K562 (cell line): Measurements from ENCODE around the gene ZBTB49. TPM values are rescaled to one million over a fixed set of nuclear protein-coding genes. Genes with fewer than 3 reads are reported as not detected.

ENCODE experiments used
- ATAC-seq: fragments of 200-7000 bp; cut with Tn5 transposase; 3 replicates; pipeline ENCODE4 v1.9.1; 2020; ENCODE audit warnings: moderate library complexity
- BruUV-seq: library from RNA; stranded (reverse); fragments of 400-500 nt; replicated peaks from 2 replicates; lab custom pipeline; 2021; lab: Mats Ljungman, UMichigan
- CTCF ChIA-PET: fragments of 300-600 bp; formaldehyde crosslinking; extraction: SDS; loops from one replicate; lab custom pipeline; 2021; ENCODE audit warnings: low intra/inter-chr PET ratio; lab: Yijun Ruan, JAX
- POLR2A ChIA-PET: fragments of 300-600, 350-650 bp; sonication (Branson Sonifier 250); formaldehyde crosslinking; extraction: SDS; loops from one replicate; lab custom pipeline; 2021; ENCODE audit warnings: antibody characterized with exemption, inconsistent platforms; lab: Yijun Ruan, JAX
- DNase-seq, 4 experiments: peaks; one replicate each; pipeline versions ENCODE4 v3.0.0 to v3.0.0-alpha.2; 2011 to 2018; ENCODE audit warnings: low spot score in 3 of 4, mixed read lengths in 3 of 4; ENCODE audit errors: extremely low read depth in 1 of 4
- FAIRE-seq: peaks from 2 replicates; lab custom pipeline; 2011; peaks lifted over from hg19 to GRCh38; lab: Jason Lieb, UNC
- H2AFZ ChIP-seq: 2 replicates; pipeline ENCODE4 v1.6.0; 2011; ENCODE audit warnings: low read depth, low read length, control low read depth, inconsistent platforms
- H3K27ac ChIP-seq: fragments of 200-600 bp; 3 replicates; pipeline ENCODE4 v1.8.0; 2011; ENCODE audit warnings: low read depth, mild to moderate bottlenecking, control low read depth, inconsistent platforms, low read length, moderate library complexity, mixed read lengths; ENCODE audit errors: extremely low read depth
- H3K27me3 ChIP-seq, 2 experiments: fragments of 300-600 bp in 1 of 2; 2 replicates in 1 of 2; 3 replicates in 1 of 2; pipeline versions ENCODE4 v1.6.0 to v1.8.0; 2011; ENCODE audit warnings: inconsistent platforms in 2 of 2, low read length in 2 of 2, mild to moderate bottlenecking in 1 of 2, mixed read lengths in 1 of 2, moderate library complexity in 1 of 2; ENCODE audit not compliant: control insufficient read depth in 2 of 2, insufficient read depth in 2 of 2
- H3K36me3 ChIP-seq: fragments of 300-600 bp; 3 replicates; pipeline ENCODE4 v1.8.0; 2011; ENCODE audit warnings: mild to moderate bottlenecking, low read length, inconsistent platforms; ENCODE audit not compliant: control insufficient read depth, insufficient read depth
- H3K4me1 ChIP-seq, 2 experiments: fragments of 200-600 bp in 1 of 2; replicated peaks in 1 of 2; 2 replicates in 1 of 2; 3 replicates in 1 of 2; pipeline versions ENCODE4 v1.5.1 to v1.8.0; 2011; ENCODE audit warnings: inconsistent platforms in 2 of 2, low read length in 2 of 2, mild to moderate bottlenecking in 1 of 2, mixed read lengths in 1 of 2, moderate library complexity in 1 of 2; ENCODE audit not compliant: control insufficient read depth in 2 of 2, insufficient read depth in 2 of 2
- H3K4me2 ChIP-seq: 2 replicates; pipeline ENCODE4 v1.6.1; 2011; ENCODE audit warnings: low read length, control low read depth, inconsistent platforms, mixed read lengths; ENCODE audit not compliant: insufficient read depth
- H3K4me3 ChIP-seq: fragments of 200-600 bp; sonication (generic), shearing (Covaris generic); 2 replicates; pipeline ENCODE4 v1.5.1; 2016; ENCODE audit warnings: control low read depth, inconsistent platforms
- H3K79me2 ChIP-seq: fragments of 200-600 bp; 3 replicates; pipeline ENCODE4 v1.8.0; 2011; ENCODE audit warnings: low read length, inconsistent platforms; ENCODE audit not compliant: control insufficient read depth, insufficient read depth
- H3K9ac ChIP-seq, 2 experiments: 2 replicates each; pipeline versions ENCODE4 v1.6.0 to v1.6.1; 2011; ENCODE audit warnings: low read depth in 2 of 2, low read length in 2 of 2, control low read depth in 1 of 2, inconsistent platforms in 1 of 2, mild to moderate bottlenecking in 1 of 2, mixed read lengths in 1 of 2; ENCODE audit not compliant: insufficient read depth in 1 of 2
- H3K9me1 ChIP-seq: one replicate; pipeline ENCODE4 v1.6.0; 2011; ENCODE audit warnings: inconsistent platforms, mild to moderate bottlenecking, low read length, moderate library complexity; ENCODE audit not compliant: control insufficient read depth, insufficient read depth
- H3K9me3 ChIP-seq: replicated peaks from 2 replicates; pipeline ENCODE4 v1.5.1; 2011; ENCODE audit warnings: low read depth, low read length, inconsistent platforms; ENCODE audit not compliant: control insufficient read depth, insufficient read depth
- H4K20me1 ChIP-seq: replicated peaks from 2 replicates; pipeline ENCODE4 v1.6.1; 2011; ENCODE audit warnings: low read length, inconsistent platforms, mixed read lengths; ENCODE audit not compliant: control insufficient read depth, insufficient read depth
- BRD4 ChIP-seq: fragments of 200-600 bp; sonication (generic); IDR thresholded peaks from 2 replicates; pipeline ENCODE4 v1.6.1; 2017; ENCODE audit warnings: inconsistent platforms
- HNRNPL ChIP-seq: fragments of 200-400 bp; formaldehyde crosslinking; IDR thresholded peaks from 2 replicates; pipeline ENCODE4 v1.6.1; 2017; ENCODE audit warnings: low read depth, mild to moderate bottlenecking, low read length
- HNRNPUL1 ChIP-seq: fragments of 200-400 bp; formaldehyde crosslinking; IDR thresholded peaks from 2 replicates; pipeline ENCODE4 v1.6.1; 2017; ENCODE audit warnings: low read length
- NELFE ChIP-seq: IDR thresholded peaks from 2 replicates; pipeline ENCODE4 v1.6.1; 2011; ENCODE audit warnings: mild to moderate bottlenecking; ENCODE audit not compliant: insufficient read depth, insufficient read length
- NFIC ChIP-seq: fragments of 450-650 bp; IDR thresholded peaks from 2 replicates; pipeline ENCODE4 v1.6.1; 2017; ENCODE audit warnings: mild to moderate bottlenecking, inconsistent platforms
- NR1H2 ChIP-seq: sonication (generic); formaldehyde crosslinking; IDR thresholded peaks from 2 replicates; pipeline ENCODE4 v1.4.0; 2020; ENCODE audit warnings: mild to moderate bottlenecking, missing genetic modification reagents
- RBFOX2 ChIP-seq: fragments of 200-400 bp; formaldehyde crosslinking; IDR thresholded peaks from 2 replicates; pipeline ENCODE4 v1.6.1; 2017; ENCODE audit warnings: low read depth, mild to moderate bottlenecking, low read length, moderate library complexity
- SAP30 ChIP-seq: fragments of 200-600 bp; sonication (generic); IDR thresholded peaks from 2 replicates; pipeline ENCODE4 v1.6.1; 2012; ENCODE audit warnings: borderline replicate concordance, low read depth, mild to moderate bottlenecking, moderate library complexity, low read length, control low read depth, inconsistent platforms; ENCODE audit not compliant: insufficient read depth, poor library complexity, severe bottlenecking
- STAT5A ChIP-seq: IDR thresholded peaks from 2 replicates; pipeline ENCODE4 v1.6.1; 2012; ENCODE audit warnings: low read length, inconsistent platforms, borderline replicate concordance
- TAF9B ChIP-seq: fragments of 450-650 bp; IDR thresholded peaks from 2 replicates; pipeline ENCODE4 v1.6.1; 2018; ENCODE audit warnings: mild to moderate bottlenecking; ENCODE audit not compliant: partially characterized antibody
- WGBS: fragments of 100-300 bp; shearing (Covaris generic); methylation state at CpG from one replicate; pipeline ENCODE4 v1.1.6; 2016; ENCODE audit warnings: low coverage, mixed read lengths; ENCODE audit not compliant: insufficient coverage; ENCODE audit errors: missing lambda C conversion rate; 5-methylcytosine and 5-hydroxymethylcytosine counted together
- in situ Hi-C: fragments of 300-500 bp; cut with MboI; formaldehyde crosslinking; loops from 4 replicates; pipeline ENCODE4 v1.15.0; 2018; ENCODE audit warnings: inconsistent platforms, mixed read lengths
- intact Hi-C: fragments of 100-400 bp; cut with micrococcal nuclease; formaldehyde crosslinking; loops from 2 replicates; pipeline ENCODE4 v1.14.2; 2022
- polyA plus RNA-seq, 8 experiments: library from polyadenylated mRNA; depleted of rRNA in 4 of 8; stranded (reverse) in 5 of 8; unstranded in 3 of 8; fragments of >200 nt; fragmentation: Nextera tagmentation in 2 of 8; fragmentation: Illumina TruSeq in 1 of 8; extraction: Ambion mirVana in 2 of 8; extraction: Trizol in 1 of 8; gene quantifications; 2 replicates each; pipeline versions ENCODE4 v1.2.1 to v1.2.3, GENCODE V29; 2011 to 2014; ENCODE audit warnings: inconsistent platforms in 1 of 8, missing spikeins in 1 of 8
- total RNA-seq, 7 experiments: library from RNA; depleted of rRNA in 6 of 7; stranded (reverse); fragments of >200 nt in 6 of 7; fragmentation: Illumina TruSeq in 2 of 7; extraction: Trizol in 2 of 7; gene quantifications; 2 replicates each; pipeline versions ENCODE4 v1.2.1 to v1.2.3, GENCODE V29; 2011 to 2021; ENCODE audit warnings: low replicate concordance in 1 of 7
- TF ChIP-seq, protein P1 (sequence below): fragments of 250-450 bp; sonication (Bioruptor Pico); IDR thresholded peaks from 2 replicates; pipeline ENCODE4 v1.4.0; 2020

ZBTB49 gene
- total and polyA plus RNA-seq, 9 of the 15 experiments (the other 6 are each of a cell fraction or from before 2014, with no cell fraction given) = 0.49 to 8.0 (median 4.2) TPM

DNA sequence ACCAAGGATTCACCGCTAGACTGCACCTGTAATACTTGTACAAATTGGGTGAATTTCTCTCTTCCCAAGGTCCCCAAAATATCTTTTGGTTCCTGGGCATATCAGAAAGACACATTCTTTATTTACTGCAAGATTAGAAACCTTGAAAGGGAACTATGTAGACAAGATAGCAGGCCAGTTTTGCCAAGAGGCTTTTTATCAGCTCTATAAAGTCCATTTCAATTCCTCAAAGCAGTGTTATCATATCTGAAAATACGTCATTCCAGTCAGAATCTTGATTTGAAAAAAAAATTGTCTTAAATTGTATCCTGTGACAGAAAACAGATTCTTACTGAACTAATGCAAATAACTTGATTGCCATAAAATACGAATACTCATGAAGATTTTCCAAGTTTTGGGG is 59.8 kb downstream of the ZBTB49 start (continued):
- TF ChIP-seq NFIC = no peak
- TF ChIP-seq HNRNPUL1 = no peak
- no peak for TF ChIP-seq NELFE

DNA sequence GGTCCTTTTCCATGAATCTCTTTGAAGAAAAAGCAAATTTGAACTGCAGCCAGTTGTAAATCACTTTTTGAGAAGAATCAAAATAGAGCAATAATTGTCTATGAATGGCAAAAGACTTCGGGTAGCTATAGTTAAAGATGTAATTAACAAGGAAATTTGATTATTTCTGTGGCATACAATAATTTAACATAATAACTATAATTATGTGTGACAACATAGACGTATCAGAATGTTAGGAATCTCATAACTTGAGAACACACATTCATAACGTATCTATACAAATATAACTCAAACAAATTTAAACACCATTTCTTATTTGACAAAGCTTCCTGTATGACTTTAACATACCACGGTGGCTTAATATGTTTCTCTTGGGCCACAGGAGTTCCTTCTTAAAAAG is 60.9 kb downstream of the ZBTB49 start:
- WGBS = 3% methylated on average over 4 of the region's 4 CpGs
- no peaks in the 10 kb centered on the region for H3K4me1 ChIP-seq
- no TSS peak for BruUV-seq
- no peak overlapping the region for H3K4me2 ChIP-seq
- TF ChIP-seq SAP30 = no peak
- no peak for TF ChIP-seq RBFOX2
- no peak for TF ChIP-seq TAF9B
- no peak for TF ChIP-seq STAT5A
- no peak for TF ChIP-seq BRD4
- TF ChIP-seq, protein P1, sequence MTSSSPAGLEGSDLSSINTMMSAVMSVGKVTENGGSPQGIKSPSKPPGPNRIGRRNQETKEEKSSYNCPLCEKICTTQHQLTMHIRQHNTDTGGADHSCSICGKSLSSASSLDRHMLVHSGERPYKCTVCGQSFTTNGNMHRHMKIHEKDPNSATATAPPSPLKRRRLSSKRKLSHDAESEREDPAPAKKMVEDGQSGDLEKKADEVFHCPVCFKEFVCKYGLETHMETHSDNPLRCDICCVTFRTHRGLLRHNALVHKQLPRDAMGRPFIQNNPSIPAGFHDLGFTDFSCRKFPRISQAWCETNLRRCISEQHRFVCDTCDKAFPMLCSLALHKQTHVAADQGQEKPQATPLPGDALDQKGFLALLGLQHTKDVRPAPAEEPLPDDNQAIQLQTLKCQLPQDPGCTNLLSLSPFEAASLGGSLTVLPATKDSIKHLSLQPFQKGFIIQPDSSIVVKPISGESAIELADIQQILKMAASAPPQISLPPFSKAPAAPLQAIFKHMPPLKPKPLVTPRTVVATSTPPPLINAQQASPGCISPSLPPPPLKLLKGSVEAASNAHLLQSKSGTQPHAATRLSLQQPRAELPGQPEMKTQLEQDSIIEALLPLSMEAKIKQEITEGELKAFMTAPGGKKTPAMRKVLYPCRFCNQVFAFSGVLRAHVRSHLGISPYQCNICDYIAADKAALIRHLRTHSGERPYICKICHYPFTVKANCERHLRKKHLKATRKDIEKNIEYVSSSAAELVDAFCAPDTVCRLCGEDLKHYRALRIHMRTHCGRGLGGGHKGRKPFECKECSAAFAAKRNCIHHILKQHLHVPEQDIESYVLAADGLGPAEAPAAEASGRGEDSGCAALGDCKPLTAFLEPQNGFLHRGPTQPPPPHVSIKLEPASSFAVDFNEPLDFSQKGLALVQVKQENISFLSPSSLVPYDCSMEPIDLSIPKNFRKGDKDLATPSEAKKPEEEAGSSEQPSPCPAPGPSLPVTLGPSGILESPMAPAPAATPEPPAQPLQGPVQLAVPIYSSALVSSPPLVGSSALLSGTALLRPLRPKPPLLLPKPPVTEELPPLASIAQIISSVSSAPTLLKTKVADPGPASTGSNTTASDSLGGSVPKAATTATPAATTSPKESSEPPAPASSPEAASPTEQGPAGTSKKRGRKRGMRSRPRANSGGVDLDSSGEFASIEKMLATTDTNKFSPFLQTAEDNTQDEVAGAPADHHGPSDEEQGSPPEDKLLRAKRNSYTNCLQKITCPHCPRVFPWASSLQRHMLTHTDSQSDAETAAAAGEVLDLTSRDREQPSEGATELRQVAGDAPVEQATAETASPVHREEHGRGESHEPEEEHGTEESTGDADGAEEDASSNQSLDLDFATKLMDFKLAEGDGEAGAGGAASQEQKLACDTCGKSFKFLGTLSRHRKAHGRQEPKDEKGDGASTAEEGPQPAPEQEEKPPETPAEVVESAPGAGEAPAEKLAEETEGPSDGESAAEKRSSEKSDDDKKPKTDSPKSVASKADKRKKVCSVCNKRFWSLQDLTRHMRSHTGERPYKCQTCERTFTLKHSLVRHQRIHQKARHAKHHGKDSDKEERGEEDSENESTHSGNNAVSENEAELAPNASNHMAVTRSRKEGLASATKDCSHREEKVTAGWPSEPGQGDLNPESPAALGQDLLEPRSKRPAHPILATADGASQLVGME (CRISPR knock-in tag) = no peak
- no peak for TF ChIP-seq HNRNPL
- no peak for TF ChIP-seq NR1H2 (CRISPR knock-in tag)
- POLR2A ChIA-PET = interaction anchor here (1.2 kb wide), 1 partner anchor 103 kb away, joined by 3 read pairs; the partner anchor contains the start of gene TMEM128
- no peak overlapping the region for H3K27ac ChIP-seq
- H3K9me1 ChIP-seq = no peaks in the 10 kb centered on the region
- no peaks in the 10 kb centered on the region for H3K79me2 ChIP-seq
- no peaks in the 10 kb centered on the region for H3K9me3 ChIP-seq
- in situ Hi-C loops (no loop called here), intact Hi-C loops (no loop called here)
- no peaks in the 10 kb centered on the region for H4K20me1 ChIP-seq
- no peak overlapping the region for H3K9ac ChIP-seq
- no peak for DNase-seq
- H3K4me3 ChIP-seq = no peak overlapping the region
- no peak for FAIRE-seq
- ATAC-seq = no peak
- no peaks in the 10 kb centered on the region for H3K36me3 ChIP-seq
- CTCF ChIA-PET = no interaction called here
- H2AFZ ChIP-seq = no peak overlapping the region
- peaks cover 31 to 35% of the 10 kb centered on the region in 2 experiments for H3K27me3 ChIP-seq
